Hippocampal formation (tissue), 2 donors: ENCODE data around the gene CHN1.

Experiments
- DNase-seq, 2 donors: peaks; one replicate each; lab custom pipeline; 2025; lab: John Stamatoyannopoulos, UW

Gene CHN1

GRCh38 chr2:174827371-174828369, 177.5 kb downstream of the CHN1 start:
- no peak for DNase-seq

GRCh38 chr2:174826051-174826450, 179.1 kb downstream of the CHN1 start:
- no peak for DNase-seq

GRCh38 chr2:174824068-174824467, 181.1 kb downstream of the CHN1 start:
- DNase-seq: no peak

- no peak for DNase-seq
Measured at GRCh38 chr2:174821628-174822027, 183.6 kb downstream of the CHN1 start.

GRCh38 chr2:174820361-174820760, 184.8 kb downstream of the CHN1 start:
- DNase-seq: no peak

- no peak for DNase-seq
Measured at GRCh38 chr2:174815526-174815925, 189.7 kb downstream of the CHN1 start.

- DNase-seq: no peak
Measured at GRCh38 chr2:174812037-174812436, 193.1 kb downstream of the CHN1 start.

GRCh38 chr2:174807931-174808330, 197.2 kb downstream of the CHN1 start:
- no peak for DNase-seq

- DNase-seq: no peak
Measured at GRCh38 chr2:174805803-174806202, 199.4 kb downstream of the CHN1 start.

- DNase-seq: no peak
Measured at GRCh38 chr2:174802459-174802858, 202.7 kb downstream of the CHN1 start.

GRCh38 chr2:174800436-174801205, 204.6 kb downstream of the CHN1 start:
- no peak for DNase-seq

GRCh38 chr2:174798801-174799200, 206.4 kb downstream of the CHN1 start:
- no peak for DNase-seq

- DNase-seq: no peak
Measured at GRCh38 chr2:174797781-174798276, 207.4 kb downstream of the CHN1 start.

- no peak for DNase-seq
Measured at GRCh38 chr2:174796319-174796771, 208.8 kb downstream of the CHN1 start.

GRCh38 chr2:174794851-174795374, 210.3 kb downstream of the CHN1 start:
- DNase-seq: no peak

- DNase-seq: no peak
Measured at GRCh38 chr2:174792309-174793025, 212.7 kb downstream of the CHN1 start.

GRCh38 chr2:174791746-174792280, 213.4 kb downstream of the CHN1 start:
- no peak for DNase-seq

GRCh38 chr2:174791020-174791419, 214.2 kb downstream of the CHN1 start:
- no peak for DNase-seq

GRCh38 chr2:174789001-174789400, 216.2 kb downstream of the CHN1 start:
- DNase-seq: no peak

GRCh38 chr2:174788291-174788929, 216.8 kb downstream of the CHN1 start:
- DNase-seq: no peak
